ENCODE results near the gene RIC3.

Gene RIC3

DNA sequence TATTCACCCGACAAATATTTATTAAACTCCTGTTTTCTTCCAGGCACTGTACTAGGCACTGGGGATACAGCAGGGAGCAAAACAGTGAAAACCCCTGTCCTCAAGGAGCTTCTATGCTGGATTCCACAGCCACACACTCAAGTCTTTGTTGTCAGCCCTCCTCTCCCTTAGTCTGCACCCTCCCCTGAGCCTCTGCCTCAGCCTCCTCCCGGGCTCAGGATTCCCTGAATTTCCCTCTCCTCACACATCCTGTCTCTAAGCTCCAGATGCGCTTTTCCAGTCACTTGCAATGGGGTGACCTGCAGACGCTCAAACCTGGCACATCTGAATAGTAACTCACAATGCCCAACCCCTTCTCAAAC, 101.3 kb downstream of the RIC3 start:
- no peak for DNase-seq (ENCODE audit: low read depth)

- DNase-seq (ENCODE audit: low read depth), result no peak
Observed at GRCh38 chr11:8066911-8067455, 101.8 kb downstream of the RIC3 start.

DNA sequence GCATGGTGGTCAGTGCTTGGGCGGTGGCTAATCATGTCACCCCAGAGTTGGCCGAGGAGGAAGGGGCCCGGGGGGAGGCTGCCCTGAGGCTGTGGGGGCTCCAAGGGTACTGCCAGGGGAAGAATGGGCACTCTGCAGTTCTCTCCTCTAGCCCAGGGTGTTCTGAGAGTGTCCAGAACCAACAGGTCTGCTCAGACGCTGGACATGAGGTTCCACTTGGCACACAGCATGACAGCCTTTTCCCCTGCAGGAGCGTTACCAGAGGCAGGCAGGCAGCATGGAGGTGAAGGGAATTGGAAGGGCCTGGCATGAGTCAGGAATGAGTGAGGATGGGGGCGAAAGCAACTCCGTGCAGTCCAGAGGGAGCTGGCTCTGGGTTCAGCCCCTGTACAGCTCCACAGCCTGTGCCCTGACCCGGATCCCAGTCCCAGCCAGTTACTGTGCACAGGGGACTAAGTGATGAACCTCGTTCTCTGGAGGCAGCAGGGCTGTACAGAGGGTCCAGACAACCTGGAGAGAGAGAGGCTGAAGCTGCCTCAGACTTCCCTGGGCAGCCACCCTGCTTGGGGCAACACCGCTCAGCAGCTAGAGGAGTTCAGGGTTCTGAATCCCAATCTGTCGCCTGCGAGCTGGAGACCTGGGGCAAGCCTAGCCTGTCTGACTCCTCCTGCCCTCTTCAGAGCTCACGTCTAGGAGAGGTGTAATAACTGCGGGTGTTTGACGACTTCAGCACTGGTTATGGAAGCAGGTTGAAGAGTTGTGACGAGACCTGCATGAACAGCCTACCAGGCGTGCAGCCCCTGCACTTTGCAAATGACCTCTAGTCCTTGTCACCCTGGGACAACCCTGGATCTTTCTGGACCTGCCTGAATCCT, 102.6 kb downstream of the RIC3 start:
- DNase-seq (ENCODE audit: low read depth), result no peak

DNA sequence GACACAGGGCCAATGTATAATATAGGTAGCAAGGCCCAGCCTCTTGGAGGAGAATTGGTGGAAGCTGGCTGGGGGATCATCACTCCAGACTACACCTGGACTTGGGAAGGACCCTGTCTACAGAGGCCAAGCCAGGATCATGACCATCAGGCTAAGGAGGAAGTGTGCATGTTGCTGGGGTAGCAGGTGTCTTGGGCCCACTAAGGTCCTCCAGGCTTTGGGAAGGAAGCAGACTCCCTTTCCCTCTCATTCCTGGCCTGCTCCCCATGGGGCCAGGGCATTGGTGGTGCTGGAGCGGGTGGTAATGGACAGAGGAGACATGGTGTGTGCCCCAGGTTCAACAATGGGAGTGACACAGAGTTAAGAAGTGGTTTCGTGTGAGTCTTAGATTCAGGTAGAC, 103.8 kb downstream of the RIC3 start:
- no peak for DNase-seq (ENCODE audit: low read depth)

DNA sequence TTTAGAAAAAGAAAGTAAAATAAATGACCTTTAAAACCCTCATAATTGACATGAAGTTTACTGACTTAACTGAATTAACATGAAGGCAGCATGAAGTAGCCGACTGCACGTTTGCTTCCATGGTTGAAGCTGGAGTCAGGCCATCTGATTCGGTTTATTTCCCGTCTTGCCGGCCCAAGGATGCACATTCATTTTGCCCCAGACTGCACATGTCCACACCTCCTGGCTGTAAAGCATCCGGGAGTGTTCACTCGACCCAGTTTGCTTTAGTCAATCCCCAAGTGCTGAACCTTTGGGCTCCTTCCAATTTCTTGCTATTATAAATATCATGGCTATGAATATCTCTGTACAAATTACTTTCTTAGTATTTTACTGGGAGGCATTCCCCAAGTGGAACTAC, 105.5 kb downstream of the RIC3 start:
- DNase-seq (ENCODE audit: low read depth), result no peak

GRCh38 chr11:8062781-8063257, 106.0 kb downstream of the RIC3 start:
- DNase-seq (ENCODE audit: low read depth), result no peak

GRCh38 chr11:8061555-8062428, 107.0 kb downstream of the RIC3 start:
- no peak for DNase-seq (ENCODE audit: low read depth)

GRCh38 chr11:8060801-8061554, 107.8 kb downstream of the RIC3 start:
- DNase-seq (ENCODE audit: low read depth), result no peak

GRCh38 chr11:8060146-8060719, 108.6 kb downstream of the RIC3 start:
- DNase-seq (ENCODE audit: low read depth), result no peak

GRCh38 chr11:8059571-8060011, 109.2 kb downstream of the RIC3 start:
- DNase-seq (ENCODE audit: low read depth), result no peak

GRCh38 chr11:8059030-8059429, 109.8 kb downstream of the RIC3 start:
- DNase-seq (ENCODE audit: low read depth), result no peak

- no peak for DNase-seq (ENCODE audit: low read depth)
Observed at GRCh38 chr11:8058216-8058615, 110.6 kb downstream of the RIC3 start.

DNA sequence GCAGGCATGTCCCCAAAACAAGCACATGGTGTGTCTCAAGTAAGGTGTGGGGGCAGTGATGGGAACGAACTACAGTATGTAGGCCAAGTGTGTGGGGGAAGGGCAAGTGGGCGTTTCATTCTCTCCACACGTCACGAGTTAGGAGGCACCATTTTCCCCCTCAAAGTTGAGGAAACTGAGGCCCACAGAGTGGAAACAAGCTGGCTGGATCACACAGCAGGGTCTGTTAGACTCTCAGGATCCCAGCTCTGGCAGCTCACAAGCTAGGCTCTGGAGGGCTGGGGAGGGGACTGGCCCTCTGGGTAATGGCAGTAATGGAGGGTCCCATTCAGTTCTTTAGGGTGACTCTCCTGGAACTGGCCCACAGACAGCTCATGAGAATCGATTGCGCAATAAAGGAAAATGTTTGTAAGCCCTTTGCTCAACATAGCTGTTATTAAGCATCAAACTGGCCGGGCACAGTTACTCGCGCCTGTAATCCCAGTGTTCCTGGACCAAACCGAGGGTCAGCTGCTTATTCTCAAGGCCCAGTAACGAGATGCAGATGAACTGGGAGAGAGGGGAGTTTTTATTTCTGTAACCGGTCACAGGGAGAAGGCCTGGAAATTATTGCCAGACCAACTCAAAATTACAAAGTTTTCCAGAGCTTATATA, 111.9 kb downstream of the RIC3 start:
- no peak for DNase-seq (ENCODE audit: low read depth)
